Spinal cord (tissue), 10 donors: ENCODE results near the gene ERBB3. TPM values are rescaled to one million over a fixed set of nuclear protein-coding genes. Genes with fewer than 3 reads are reported as not detected.

Source experiments
- DNase-seq, 6 donors: peaks; one replicate each; pipeline versions ENCODE4 v3.0.0 to v3.0.0-alpha.2; 2013 to 2015; ENCODE audit warnings: low spot score in 6 of 6, low read depth in 4 of 6
- H3K27ac ChIP-seq: one replicate; pipeline ENCODE4 v1.5.1; 2013; ENCODE audit warnings: low read depth, low read length, control low read depth
- H3K27me3 ChIP-seq: one replicate; pipeline ENCODE4 v1.6.1; 2013; ENCODE audit warnings: low read length; ENCODE audit not compliant: control insufficient read depth, insufficient read depth
- H3K36me3 ChIP-seq: one replicate; pipeline ENCODE4 v1.6.1; 2013; ENCODE audit warnings: low read length; ENCODE audit not compliant: control insufficient read depth, insufficient read depth
- H3K4me1 ChIP-seq: one replicate; pipeline ENCODE4 v1.6.1; 2013; ENCODE audit warnings: low read length; ENCODE audit not compliant: control insufficient read depth, insufficient read depth
- H3K4me3 ChIP-seq: one replicate; pipeline ENCODE4 v1.5.1; 2013; ENCODE audit warnings: low read depth, low read length, control low read depth
- H3K9me3 ChIP-seq: one replicate; pipeline ENCODE4 v1.6.1; 2013; ENCODE audit warnings: low read length; ENCODE audit not compliant: control insufficient read depth, insufficient read depth
- WGBS: methylation state at CpG from one replicate; pipeline ENCODE4 v1.1.5; 2013; ENCODE audit warnings: missing lambda C conversion rate; ENCODE audit not compliant: insufficient coverage; 5-methylcytosine and 5-hydroxymethylcytosine counted together
- polyA plus RNA-seq, 2 donors: library from polyadenylated mRNA; unstranded; fragments of 120-200 nt; gene quantifications; one replicate each; pipeline ENCODE4 v1.2.1, GENCODE V29; 2013; ENCODE audit not compliant: insufficient read length in 2 of 2
- total RNA-seq, 2 donors: library from RNA; depleted of rRNA in 1 of 2; stranded (reverse); fragments of 120-200 nt in 1 of 2; fragments of >200 nt in 1 of 2; gene quantifications; one replicate each; pipeline versions ENCODE4 v1.2.3 to v1.2.4, GENCODE V29; 2013 to 2014
- donor health status: healthy.

Gene ERBB3
- total and polyA plus RNA-seq, 4 donors = 41.1 to 95.1 (median 72.0) TPM

DNA sequence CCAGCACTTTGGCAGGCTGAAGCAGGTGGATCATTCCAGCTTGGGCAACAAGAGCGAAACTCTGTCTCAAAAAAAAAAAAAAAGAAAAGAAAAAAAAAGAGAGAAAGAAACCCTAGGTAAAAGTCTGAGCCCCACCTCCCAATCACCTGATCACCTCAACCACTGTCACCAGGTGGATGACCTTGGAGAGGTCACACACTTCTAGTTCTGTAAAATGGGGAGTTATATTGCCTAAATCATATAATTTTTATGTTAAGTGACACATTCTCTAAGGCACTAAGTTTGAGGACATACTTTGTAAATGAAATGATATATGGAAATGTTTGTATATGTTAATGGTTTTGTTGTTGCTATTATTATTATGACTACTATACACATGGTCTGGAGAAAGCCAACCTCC is 1.5 kb upstream of the ERBB3 start:
- H3K9me3 ChIP-seq = no peaks in the 10 kb centered on the region
- peak overlapping the region; percentile 88 for H3K27ac ChIP-seq
- DNase-seq = no peak
- no CpG with 5 or more reads among the region's 1 CpG for WGBS
- no peaks in the 10 kb centered on the region for H3K36me3 ChIP-seq
- peaks cover 31% of the 10 kb centered on the region for H3K27me3 ChIP-seq
- H3K4me3 ChIP-seq = peak overlapping the region; percentile 78
- peaks cover 35% of the 10 kb centered on the region for H3K4me1 ChIP-seq

DNA sequence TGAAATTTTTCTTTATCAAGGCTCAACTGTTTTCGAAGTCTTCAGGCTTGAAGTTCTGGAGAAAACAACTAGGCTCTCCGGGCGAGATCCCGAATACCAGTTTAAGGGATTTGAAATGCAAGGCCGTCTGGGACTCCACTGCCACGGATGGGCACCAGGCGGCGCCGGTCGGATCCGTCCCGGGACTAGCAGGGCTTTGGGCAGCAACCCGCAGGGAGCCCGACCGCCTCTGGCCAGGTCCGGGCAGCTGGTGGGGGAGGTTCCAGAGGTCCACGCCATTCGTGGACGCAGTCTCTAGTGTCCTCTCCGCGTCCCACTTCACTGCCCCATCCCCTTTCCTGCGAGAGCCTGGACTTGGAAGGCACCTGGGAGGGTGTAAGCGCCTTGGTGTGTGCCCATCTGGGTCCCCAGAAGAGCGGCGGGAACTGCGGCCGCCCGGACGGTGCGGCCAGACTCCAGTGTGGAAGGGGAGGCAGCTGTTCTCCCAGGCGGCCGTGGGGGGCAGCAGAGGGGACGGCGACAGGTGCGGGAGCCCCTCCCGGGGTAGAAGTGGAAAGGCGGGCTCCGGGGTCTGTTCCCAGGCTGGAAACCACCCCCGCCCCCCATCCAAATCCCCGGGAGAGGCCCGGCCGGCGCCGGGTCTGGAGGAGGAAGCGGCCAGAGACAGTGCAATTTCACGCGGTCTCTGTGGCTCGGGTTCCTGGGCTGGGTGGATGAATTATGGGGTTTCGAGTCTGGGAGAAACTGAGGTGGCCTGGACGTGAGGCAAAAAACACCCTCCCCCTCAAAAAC is 838 bp upstream of the ERBB3 start:
- peak in 4 of 6 donors; percentile 33 to 82 (median 54) for DNase-seq
- Histone ChIP-seq H3K4me3 (peak overlapping the region; percentile 78), H3K27ac (peak overlapping the region; percentile 88), H3K4me1 (peaks cover 39% of the 10 kb centered on the region), H3K36me3 (no peaks in the 10 kb centered on the region), H3K9me3 (no peaks in the 10 kb centered on the region), H3K27me3 (peaks cover 31% of the 10 kb centered on the region)
- WGBS = 2% methylated on average over 36 of the region's 50 CpGs

DNA sequence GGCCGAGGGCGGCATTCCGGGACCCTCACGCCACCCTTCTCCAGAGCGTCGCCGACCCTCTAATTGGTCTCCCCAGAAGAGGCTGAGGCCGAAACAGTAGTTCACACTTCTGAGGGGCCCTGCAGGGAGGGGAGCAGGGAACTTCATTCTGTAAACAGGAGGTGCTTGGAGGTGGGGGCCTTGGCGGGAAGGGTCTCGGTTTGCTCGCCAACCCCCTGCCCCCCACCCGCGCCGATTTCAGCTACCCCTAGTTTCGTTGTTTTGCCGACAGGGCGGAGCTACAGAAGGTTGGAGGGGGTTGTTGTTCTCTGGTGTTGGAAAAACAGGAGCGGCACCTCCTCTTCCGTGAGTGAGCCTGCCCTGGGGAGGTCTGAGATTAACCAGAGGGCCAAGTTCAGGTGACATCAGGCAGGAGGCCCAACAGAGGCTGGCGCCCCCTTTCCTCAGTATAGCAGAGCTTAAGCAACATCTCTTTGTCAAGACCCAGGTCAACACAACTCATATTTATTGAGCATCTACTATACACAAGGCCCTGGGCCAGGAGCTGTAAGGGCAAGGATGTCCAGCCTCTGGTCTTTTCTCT is 682 bp downstream of the ERBB3 start:
- no peaks in the 10 kb centered on the region for H3K9me3 ChIP-seq
- peaks cover 7% of the 10 kb centered on the region for H3K36me3 ChIP-seq
- WGBS = 21% methylated on average over 11 of the region's 20 CpGs
- DNase-seq = no peak
- H3K4me1 ChIP-seq = peaks cover 49% of the 10 kb centered on the region
- H3K4me3 ChIP-seq = peak overlapping the region; percentile 78
- peak overlapping the region; percentile 88 for H3K27ac ChIP-seq
- peaks cover 31% of the 10 kb centered on the region for H3K27me3 ChIP-seq

GRCh38 chr12:56081393-56082347 is 1.7 kb downstream of the ERBB3 start:
- peak overlapping the region; percentile 78 for H3K4me3 ChIP-seq
- no peaks in the 10 kb centered on the region for H3K9me3 ChIP-seq
- peaks cover 11% of the 10 kb centered on the region for H3K36me3 ChIP-seq
- DNase-seq = peak in 2 of 6 donors; percentile 54 to 73
- H3K4me1 ChIP-seq = peaks cover 49% of the 10 kb centered on the region
- H3K27ac ChIP-seq = peak overlapping the region; percentile 88
- WGBS = 31% methylated on average over 2 of the region's 6 CpGs
- H3K27me3 ChIP-seq = peaks cover 31% of the 10 kb centered on the region

GRCh38 chr12:56082382-56082781 is 2.4 kb downstream of the ERBB3 start:
- WGBS = no CpG with 5 or more reads among the region's 2 CpGs
- peaks cover 18% of the 10 kb centered on the region for H3K36me3 ChIP-seq
- peaks cover 53% of the 10 kb centered on the region for H3K4me1 ChIP-seq
- no peak for DNase-seq
- H3K4me3 ChIP-seq = peak overlapping the region; percentile 78
- peaks cover 31% of the 10 kb centered on the region for H3K27me3 ChIP-seq
- H3K9me3 ChIP-seq = no peaks in the 10 kb centered on the region
- peak overlapping the region; percentile 88 for H3K27ac ChIP-seq

- WGBS = no CpG with 5 or more reads among the region's 3 CpGs
- Histone ChIP-seq H3K4me3 (peak overlapping the region; percentile 78), H3K36me3 (peaks cover 20% of the 10 kb centered on the region), H3K4me1 (peaks cover 55% of the 10 kb centered on the region), H3K27me3 (peaks cover 31% of the 10 kb centered on the region), H3K9me3 (no peaks in the 10 kb centered on the region), H3K27ac (peak overlapping the region; percentile 68)
- DNase-seq = peak in 2 of 6 donors; percentile 10 to 73
Measured at GRCh38 chr12:56082967-56083366, 3.0 kb downstream of the ERBB3 start.

DNA sequence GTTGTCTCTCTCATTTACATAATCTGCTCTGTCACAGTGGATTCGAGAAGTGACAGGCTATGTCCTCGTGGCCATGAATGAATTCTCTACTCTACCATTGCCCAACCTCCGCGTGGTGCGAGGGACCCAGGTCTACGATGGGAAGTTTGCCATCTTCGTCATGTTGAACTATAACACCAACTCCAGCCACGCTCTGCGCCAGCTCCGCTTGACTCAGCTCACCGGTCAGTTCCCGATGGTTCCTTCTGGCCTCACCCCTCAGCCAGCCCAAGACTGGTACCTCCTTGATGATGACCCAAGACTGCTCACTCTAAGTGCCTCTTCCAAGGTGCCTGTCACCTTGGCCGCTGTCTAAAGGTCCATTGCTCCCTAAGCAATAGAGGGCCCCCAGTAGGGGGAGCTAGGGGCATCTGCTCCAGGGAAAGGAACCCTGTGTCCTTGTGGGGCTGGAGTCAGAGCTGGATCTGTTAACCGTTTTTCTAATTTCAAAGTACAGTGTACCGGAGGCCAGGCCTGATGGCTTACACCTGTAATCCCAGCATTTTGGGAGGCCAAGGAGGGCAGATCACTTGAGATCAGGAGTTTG is 5.1 kb downstream of the ERBB3 start:
- peaks cover 18% of the 10 kb centered on the region for H3K27me3 ChIP-seq
- no peaks in the 10 kb centered on the region for H3K9me3 ChIP-seq
- H3K4me3 ChIP-seq = no peak overlapping the region
- peaks cover 20% of the 10 kb centered on the region for H3K36me3 ChIP-seq
- no peak for DNase-seq
- 87% methylated on average over 15 of the region's 15 CpGs for WGBS
- H3K4me1 ChIP-seq = peaks cover 42% of the 10 kb centered on the region
- no peak overlapping the region for H3K27ac ChIP-seq

GRCh38 chr12:56086096-56086495 is 6.1 kb downstream of the ERBB3 start:
- Histone ChIP-seq H3K4me3 (no peak overlapping the region), H3K9me3 (no peaks in the 10 kb centered on the region), H3K27me3 (peaks cover 8% of the 10 kb centered on the region), H3K27ac (no peak overlapping the region), H3K36me3 (peaks cover 20% of the 10 kb centered on the region), H3K4me1 (peaks cover 31% of the 10 kb centered on the region)
- no CpG with 5 or more reads among the region's 3 CpGs for WGBS
- DNase-seq = no peak

- Histone ChIP-seq H3K4me3 (no peak overlapping the region), H3K27me3 (peaks cover 4% of the 10 kb centered on the region), H3K27ac (no peak overlapping the region), H3K4me1 (peaks cover 26% of the 10 kb centered on the region), H3K36me3 (peaks cover 20% of the 10 kb centered on the region), H3K9me3 (no peaks in the 10 kb centered on the region)
- WGBS = 84% methylated on average over 6 of the region's 6 CpGs
- DNase-seq = no peak
Measured at GRCh38 chr12:56086608-56087007, 6.6 kb downstream of the ERBB3 start.
